ENCODE measurements around the gene LTA.

The LTA gene

GRCh38 chr6:31609519-31610406 is 37.7 kb downstream of the LTA start:
- Histone ChIP-seq H3K4me2 (no peak overlapping the region), H3K36me3 (no peaks in the 10 kb centered on the region), H3K4me3 (no peak overlapping the region), H4K20me1 (no peaks in the 10 kb centered on the region), H3K27ac (no peak overlapping the region), H3K4me1 (peaks cover 16% of the 10 kb centered on the region), H3K27me3 (no peaks in the 10 kb centered on the region), H3K9ac (no peak overlapping the region), H3K9me3 (no peaks in the 10 kb centered on the region)
- TF ChIP-seq Cebpa-rat (IDR thresholded peaks at IDR 0.05), result no peak

- H3K27me3 ChIP-seq, result no peaks in the 10 kb centered on the region
- H3K4me2 ChIP-seq, result no peak overlapping the region
- H3K27ac ChIP-seq, result no peak overlapping the region
- no peak overlapping the region for H3K4me3 ChIP-seq
- no peak for TF ChIP-seq Cebpa-rat (IDR thresholded peaks at IDR 0.05)
- peaks cover 28% of the 10 kb centered on the region for H3K4me1 ChIP-seq
- no peaks in the 10 kb centered on the region for H3K9me3 ChIP-seq
- H3K9ac ChIP-seq, result no peak overlapping the region
- no peaks in the 10 kb centered on the region for H4K20me1 ChIP-seq
- H3K36me3 ChIP-seq, result no peaks in the 10 kb centered on the region
Observed at GRCh38 chr6:31610968-31611367, 38.9 kb downstream of the LTA start.

DNA sequence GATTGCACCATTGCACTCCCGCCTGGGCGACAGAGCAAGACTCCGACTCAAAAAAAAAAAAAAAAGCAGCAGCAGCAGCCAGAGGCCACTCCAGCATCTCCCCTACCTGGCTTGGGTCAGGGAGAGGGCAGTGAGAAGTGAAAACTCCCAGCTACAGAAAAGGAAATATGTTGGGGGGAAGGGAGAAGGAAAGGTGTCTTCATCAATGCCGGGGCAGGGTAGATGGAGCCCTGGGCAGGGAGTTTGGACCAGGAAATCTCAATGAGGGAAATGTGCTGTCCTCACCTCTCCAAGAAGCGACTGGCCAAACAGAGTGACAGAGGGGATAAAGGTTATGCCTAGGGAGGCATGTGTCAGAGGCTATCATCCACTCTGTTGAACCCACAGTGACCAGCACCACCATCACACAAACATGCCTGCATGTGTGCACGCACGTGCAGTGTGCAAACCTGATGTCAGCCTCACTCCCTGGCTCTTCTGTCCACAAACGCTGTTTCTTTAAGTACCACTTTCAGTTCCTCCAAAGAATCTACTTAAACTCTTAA is 42.1 kb downstream of the LTA start:
- Histone ChIP-seq H3K4me1 (peaks cover 26% of the 10 kb centered on the region), H3K4me2 (0 out of 2 replicates have a peak overlapping the region, but pooled peaks have one; percentile 72), H3K27me3 (no peaks in the 10 kb centered on the region), H3K4me3 (no peak overlapping the region), H3K27ac (no peak overlapping the region), H4K20me1 (no peaks in the 10 kb centered on the region), H3K36me3 (no peaks in the 10 kb centered on the region), H3K9me3 (no peaks in the 10 kb centered on the region), H3K9ac (no peak overlapping the region)
- no peak for TF ChIP-seq Cebpa-rat (IDR thresholded peaks at IDR 0.05)

GRCh38 chr6:31614684-31615578 is 42.8 kb downstream of the LTA start, which contains the start of gene AIF1:
AIF1 (plus strand) TSS chr6:31615234; CDS start chr6:31615330, 96 bp downstream.
- Histone ChIP-seq H3K4me3 (no peak within 1 kb of the TSS; the same call in 1 of the 2 replicates), H3K27ac (peak within 1 kb of the TSS; percentile 45), H3K27me3 (no peaks in the 10 kb centered on the region), H3K9me3 (no peaks in the 10 kb centered on the region), H4K20me1 (no peaks in the 10 kb centered on the region), H3K9ac (0 out of 2 replicates have a peak within 1 kb of the TSS, but pooled peaks have one; percentile 29), H3K4me2 (peak within 1 kb of the TSS; percentile 72), H3K36me3 (no peaks in the 10 kb centered on the region), H3K4me1 (peaks cover 26% of the 10 kb centered on the region)
- TF ChIP-seq Cebpa-rat (IDR thresholded peaks at IDR 0.05), result no peak

GRCh38 chr6:31615748-31616147 is 43.7 kb downstream of the LTA start:
- Histone ChIP-seq H3K27ac (peak overlapping the region; percentile 45), H4K20me1 (no peaks in the 10 kb centered on the region), H3K27me3 (no peaks in the 10 kb centered on the region), H3K4me1 (peaks cover 26% of the 10 kb centered on the region), H3K9ac (0 out of 2 replicates have a peak overlapping the region, but pooled peaks have one; percentile 29), H3K4me3 (no peak overlapping the region; the same call in 1 of the 2 replicates), H3K9me3 (no peaks in the 10 kb centered on the region), H3K4me2 (peak overlapping the region; percentile 72), H3K36me3 (no peaks in the 10 kb centered on the region)
- no peak for TF ChIP-seq Cebpa-rat (IDR thresholded peaks at IDR 0.05)

GRCh38 chr6:31617010-31617409 is 44.9 kb downstream of the LTA start:
- Histone ChIP-seq H4K20me1 (peaks cover 11% of the 10 kb centered on the region), H3K27ac (no peak overlapping the region), H3K9ac (no peak overlapping the region), H3K9me3 (no peaks in the 10 kb centered on the region), H3K36me3 (peaks cover 5% of the 10 kb centered on the region; the same call in 1 of the 2 replicates), H3K4me3 (no peak overlapping the region), H3K27me3 (no peaks in the 10 kb centered on the region), H3K4me2 (no peak overlapping the region), H3K4me1 (peaks cover 32% of the 10 kb centered on the region)
- no peak for TF ChIP-seq Cebpa-rat (IDR thresholded peaks at IDR 0.05)

- Histone ChIP-seq H4K20me1 (peaks cover 41% of the 10 kb centered on the region), H3K27ac (peak overlapping the region; percentile 96), H3K9ac (peak overlapping the region; percentile 90), H3K4me2 (peak overlapping the region; percentile 50), H3K27me3 (no peaks in the 10 kb centered on the region), H3K36me3 (peaks cover 35% of the 10 kb centered on the region), H3K4me3 (peak overlapping the region; percentile 98), H3K9me3 (no peaks in the 10 kb centered on the region), H3K4me1 (peaks cover 37% of the 10 kb centered on the region)
- no peak for TF ChIP-seq Cebpa-rat (IDR thresholded peaks at IDR 0.05)
Observed at GRCh38 chr6:31619805-31620585, 47.9 kb downstream of the LTA start.

GRCh38 chr6:31620586-31621319 is 48.7 kb downstream of the LTA start, which contains the start of gene PRRC2A:
PRRC2A (plus strand) TSS chr6:31620715; CDS start chr6:31622790, 2,075 bp downstream.
- Histone ChIP-seq H3K4me2 (peak within 1 kb of the TSS; percentile 98), H3K27ac (peak within 1 kb of the TSS; percentile 99), H3K36me3 (peaks cover 43% of the 10 kb centered on the region), H3K4me3 (peak within 1 kb of the TSS; percentile 98), H3K9me3 (no peaks in the 10 kb centered on the region), H3K27me3 (no peaks in the 10 kb centered on the region), H3K9ac (peak within 1 kb of the TSS; percentile 99), H3K4me1 (peaks cover 29% of the 10 kb centered on the region), H4K20me1 (peaks cover 49% of the 10 kb centered on the region)
- no peak for TF ChIP-seq Cebpa-rat (IDR thresholded peaks at IDR 0.05)

Measured in BLaER1 (cell line).